ENCODE results near the gene OST4. TPM values are rescaled to one million over a fixed set of nuclear protein-coding genes. Genes with fewer than 3 reads are reported as not detected.

OST4 gene
- total and polyA plus RNA-seq, 11 donors: 215 to 517 (median 343) TPM

- DNase-seq (no peak), ATAC-seq (no peak)
- no peak for TF ChIP-seq POLR2A (IDR thresholded peaks at IDR 0.05)
- TF ChIP-seq, protein P1, sequence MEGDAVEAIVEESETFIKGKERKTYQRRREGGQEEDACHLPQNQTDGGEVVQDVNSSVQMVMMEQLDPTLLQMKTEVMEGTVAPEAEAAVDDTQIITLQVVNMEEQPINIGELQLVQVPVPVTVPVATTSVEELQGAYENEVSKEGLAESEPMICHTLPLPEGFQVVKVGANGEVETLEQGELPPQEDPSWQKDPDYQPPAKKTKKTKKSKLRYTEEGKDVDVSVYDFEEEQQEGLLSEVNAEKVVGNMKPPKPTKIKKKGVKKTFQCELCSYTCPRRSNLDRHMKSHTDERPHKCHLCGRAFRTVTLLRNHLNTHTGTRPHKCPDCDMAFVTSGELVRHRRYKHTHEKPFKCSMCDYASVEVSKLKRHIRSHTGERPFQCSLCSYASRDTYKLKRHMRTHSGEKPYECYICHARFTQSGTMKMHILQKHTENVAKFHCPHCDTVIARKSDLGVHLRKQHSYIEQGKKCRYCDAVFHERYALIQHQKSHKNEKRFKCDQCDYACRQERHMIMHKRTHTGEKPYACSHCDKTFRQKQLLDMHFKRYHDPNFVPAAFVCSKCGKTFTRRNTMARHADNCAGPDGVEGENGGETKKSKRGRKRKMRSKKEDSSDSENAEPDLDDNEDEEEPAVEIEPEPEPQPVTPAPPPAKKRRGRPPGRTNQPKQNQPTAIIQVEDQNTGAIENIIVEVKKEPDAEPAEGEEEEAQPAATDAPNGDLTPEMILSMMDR (IDR thresholded peaks at IDR 0.05): no peak
- Histone ChIP-seq H3K9me3 (no peaks in the 10 kb centered on the region), H3K27ac (no peak overlapping the region), H3K4me3 (no peak overlapping the region), H3K36me3 (peaks cover 0 to 64% (median 60%) of the 10 kb centered on the region in 9 donors), H3K27me3 (no peaks in the 10 kb centered on the region), H3K4me1 (peaks cover 0 to 19% (median 8%) of the 10 kb centered on the region in 12 donors)
- intact Hi-C loops (cut with DNase I): loop anchor here in 1 of 10 donors (2.0 to 5.0 kb wide), 2 partner anchors 14 to 33 kb away; partner anchors contain the start of gene KHK
- 95 to 96% (median 96%) methylated on average over 11 of the region's 11 CpGs for WGBS, 4 donors
These were observed 16.7 kb downstream of the OST4 start for GRCh38 chr2:27054721-27055120.

- no peak for ATAC-seq
- WGBS, 4 donors: 79 to 86% (median 85%) methylated on average over 8 of the region's 8 CpGs
- H3K27ac ChIP-seq: no peak overlapping the region
These were observed 17.7 kb downstream of the OST4 start for GRCh38 chr2:27053776-27054175.

GRCh38 chr2:27053321-27053720 is 18.1 kb downstream of the OST4 start:
- H3K9me3 ChIP-seq: no peaks in the 10 kb centered on the region
- intact Hi-C loops (cut with DNase I): loop anchor here in 1 of 10 donors (5.0 kb wide), 1 partner anchor 34 kb away; the partner anchor contains the start of gene KHK
- WGBS, 4 donors: 83 to 94% (median 87%) methylated on average over 11 of the region's 11 CpGs
- DNase-seq (peak in 1 of 5 donors; percentile 19), ATAC-seq (no peak)
- H3K27ac ChIP-seq: no peak overlapping the region
- H3K4me3 ChIP-seq: no peak overlapping the region
- H3K27me3 ChIP-seq: no peaks in the 10 kb centered on the region
- TF ChIP-seq, protein P1 (IDR thresholded peaks at IDR 0.05): no peak
- TF ChIP-seq POLR2A (IDR thresholded peaks at IDR 0.05): no peak
- H3K4me1 ChIP-seq: peaks cover 0 to 25% (median 12%) of the 10 kb centered on the region in 12 donors
- peaks cover 0 to 53% (median 46%) of the 10 kb centered on the region in 9 donors for H3K36me3 ChIP-seq

More at GRCh38 chr2:27053776-27054175, 17.7 kb downstream of the OST4 start:
- Histone ChIP-seq H3K27me3 (no peaks in the 10 kb centered on the region), H3K9me3 (no peaks in the 10 kb centered on the region), H3K4me1 (peaks cover 0 to 25% (median 12%) of the 10 kb centered on the region in 12 donors), H3K4me3 (no peak overlapping the region), H3K36me3 (peaks cover 0 to 55% (median 51%) of the 10 kb centered on the region in 9 donors)
- intact Hi-C loops (cut with DNase I): loop anchor here in 1 of 10 donors (2.0 to 5.0 kb wide), 2 partner anchors 15 to 34 kb away; partner anchors contain the start of gene KHK
- no peak for DNase-seq
- TF ChIP-seq, protein P1 (IDR thresholded peaks at IDR 0.05): no peak
- TF ChIP-seq POLR2A (IDR thresholded peaks at IDR 0.05): no peak

- TF ChIP-seq, protein P1 (IDR thresholded peaks at IDR 0.05): no peak
- TF ChIP-seq POLR2A (IDR thresholded peaks at IDR 0.05): no peak
- intact Hi-C loops (cut with DNase I): loop anchor here in 6 of 10 donors (1.0 to 5.0 kb wide), 6 partner anchors 19 to 35 kb away; partner anchors contain the start of genes KHK (in 3 of the 6) and OST4 (in 2 of the 6)
- no peaks in the 10 kb centered on the region for H3K27me3 ChIP-seq
- peak overlapping the region; percentile 73 to 97 (median 91) for H3K4me3 ChIP-seq
- peaks cover 0 to 41% (median 34%) of the 10 kb centered on the region in 9 donors for H3K36me3 ChIP-seq
- DNase-seq (peak in 3 of 5 donors; percentile 49 to 76 (median 51)), ATAC-seq (no peak)
- peak overlapping the region; percentile 43 to 95 (median 90) for H3K27ac ChIP-seq
- 5 to 13% (median 8%) methylated on average over 8 to 24 of the region's 24 CpGs for WGBS, 4 donors
- H3K4me1 ChIP-seq: peaks cover 0 to 25% (median 12%) of the 10 kb centered on the region in 12 donors
- no peaks in the 10 kb centered on the region for H3K9me3 ChIP-seq
These were observed 19.4 kb downstream of the OST4 start for GRCh38 chr2:27051902-27052645.
